HepG2 (cell line): ENCODE data around the gene SESN1. TPM values are rescaled to one million over a fixed set of nuclear protein-coding genes. Genes with fewer than 3 reads are reported as not detected.

ENCODE experiments used
- BCL3 ChIP-seq: sonication (generic); formaldehyde crosslinking; IDR thresholded peaks from 2 replicates; pipeline ENCODE4 v1.5.1; 2020; ENCODE audit warnings: mild to moderate bottlenecking, missing genetic modification reagents, moderate library complexity
- EZH2 ChIP-seq: conservative IDR thresholded peaks from 2 replicates; pipeline ENCODE4 v1.6.1; 2012; ENCODE audit warnings: mild to moderate bottlenecking, low read depth, low read length, moderate library complexity
- NFYB ChIP-seq: sonication (generic); formaldehyde crosslinking; IDR thresholded peaks from 2 replicates; pipeline ENCODE4 v1.4.0; 2020; ENCODE audit warnings: missing genetic modification reagents
- PRPF4 ChIP-seq: fragments of 200-400 bp; formaldehyde crosslinking; IDR thresholded peaks from 2 replicates; pipeline ENCODE4 v1.6.1; 2016; ENCODE audit warnings: low read length, low read depth; ENCODE audit not compliant: poor library complexity, severe bottlenecking
- ZBTB33 ChIP-seq: sonication (generic); formaldehyde crosslinking; IDR thresholded peaks from 2 replicates; pipeline ENCODE4 v1.4.0; 2020; ENCODE audit warnings: missing genetic modification reagents
- ZBTB40 ChIP-seq, 2 experiments: fragments of 450-650 bp in 1 of 2; sonication (generic) in 1 of 2; formaldehyde crosslinking in 1 of 2; IDR thresholded peaks; 2 replicates each; pipeline versions ENCODE4 v1.6.1 to v1.8.0; 2016 to 2022; ENCODE audit warnings: antibody characterized with exemption in 1 of 2, mild to moderate bottlenecking in 1 of 2, missing genetic modification reagents in 1 of 2
- ZNF33B ChIP-seq: sonication (generic); formaldehyde crosslinking; IDR thresholded peaks from 2 replicates; pipeline ENCODE4 v1.5.1; 2020; ENCODE audit warnings: mild to moderate bottlenecking, missing genetic modification reagents
- ZNF414 ChIP-seq: sonication (generic); formaldehyde crosslinking; IDR thresholded peaks from 2 replicates; pipeline ENCODE4 v1.5.0; 2020; ENCODE audit warnings: missing genetic modification reagents
- ZNF674 ChIP-seq: sonication (generic); formaldehyde crosslinking; IDR thresholded peaks from 2 replicates; pipeline ENCODE4 v1.5.0; 2020; ENCODE audit warnings: low read depth, mild to moderate bottlenecking, missing genetic modification reagents
- ZNF775 ChIP-seq: sonication (generic); formaldehyde crosslinking; IDR thresholded peaks from 2 replicates; pipeline ENCODE4 v1.4.0; 2020; ENCODE audit warnings: missing genetic modification reagents, mild to moderate bottlenecking, moderate library complexity, borderline replicate concordance
- ZNF792 ChIP-seq: IDR thresholded peaks from 2 replicates; pipeline ENCODE4 v1.6.1; 2016
- polyA plus RNA-seq, 8 experiments: library from polyadenylated mRNA; depleted of rRNA in 3 of 8; stranded (reverse) in 7 of 8; unstranded in 1 of 8; fragments of >200 nt; fragmentation: Illumina TruSeq in 4 of 8; extraction: Trizol in 4 of 8; gene quantifications; 2 replicates each; pipeline versions ENCODE4 v1.2.1 to v1.2.3, GENCODE V29; 2011 to 2016; ENCODE audit warnings: low read depth in 4 of 8, missing spikeins in 1 of 8, mixed read lengths in 1 of 8; ENCODE audit not compliant: insufficient read depth in 1 of 8
- total RNA-seq, 5 experiments: library from RNA; depleted of rRNA; stranded (reverse); fragments of >200 nt; fragmentation: Illumina TruSeq; extraction: Trizol; gene quantifications; 2 replicates each; pipeline ENCODE4 v1.2.3, GENCODE V29; 2016; ENCODE audit warnings: low read depth in 1 of 5
- TF ChIP-seq, protein P1 (sequence below): sonication (generic); formaldehyde crosslinking; IDR thresholded peaks from 2 replicates; pipeline ENCODE4 v1.5.1; 2020; ENCODE audit warnings: missing genetic modification reagents, mild to moderate bottlenecking, borderline replicate concordance

Gene SESN1
- total and polyA plus RNA-seq, 2 of the 13 experiments (the other 11 are each of a cell fraction or from before 2014, with no cell fraction given): 24.9 to 44.7 TPM

DNA sequence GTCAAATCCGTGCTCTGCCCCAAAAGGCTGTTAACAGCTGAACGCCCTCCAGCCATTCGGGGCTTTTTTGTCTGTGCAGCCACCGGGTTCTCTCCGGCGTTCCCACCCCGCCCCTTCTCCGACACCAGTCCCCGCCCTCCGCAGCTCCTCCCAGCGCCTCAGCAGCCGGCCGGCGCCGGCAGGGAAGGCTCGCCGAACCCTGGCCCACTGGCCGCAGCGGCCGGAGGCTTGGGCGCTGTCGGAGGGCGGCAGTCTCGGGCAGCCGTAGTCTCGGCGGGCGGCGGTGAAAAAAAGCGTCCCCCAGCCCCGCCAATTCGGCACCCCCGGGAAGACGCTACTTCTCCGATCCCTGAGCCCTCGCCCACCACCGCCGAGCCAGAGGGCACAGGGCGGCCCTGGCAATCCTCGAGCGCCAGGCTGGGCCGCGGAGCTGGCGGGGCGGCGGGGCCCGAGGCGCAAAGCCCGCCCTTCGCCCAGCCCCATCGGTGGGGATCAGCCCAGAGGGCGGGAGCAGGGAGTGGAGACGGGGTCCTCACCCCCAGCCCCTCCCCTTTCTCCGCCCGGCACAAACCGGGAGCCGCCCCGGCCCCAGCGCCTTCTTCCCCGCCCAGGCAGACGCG, at the start of gene SESN1 (continued):
- TF ChIP-seq ZBTB40 (IDR thresholded peaks at IDR 0.05) (no peak), ZBTB40 (CRISPR knock-in tag; IDR thresholded peaks at IDR 0.05) (peak; percentile 79; the same call in 1 of the 2 replicates), NFYB (CRISPR knock-in tag) (0 out of 2 replicates have a peak, but pooled peaks have one; percentile 2), BCL3 (CRISPR knock-in tag) (no peak; the same call in 1 of the 2 replicates), ZNF33B (CRISPR knock-in tag) (no peak), ZNF775 (CRISPR knock-in tag) (no peak), ZBTB33 (CRISPR knock-in tag) (peak; percentile 27; the same call in 1 of the 2 replicates), PRPF4 (no peak), ZNF414 (CRISPR knock-in tag) (no peak), ZNF674 (no peak), ZNF792 (CRISPR knock-in tag) (no peak; the same call in 1 of the 2 replicates), EZH2 (no peak)
- TF ChIP-seq, protein P1, sequence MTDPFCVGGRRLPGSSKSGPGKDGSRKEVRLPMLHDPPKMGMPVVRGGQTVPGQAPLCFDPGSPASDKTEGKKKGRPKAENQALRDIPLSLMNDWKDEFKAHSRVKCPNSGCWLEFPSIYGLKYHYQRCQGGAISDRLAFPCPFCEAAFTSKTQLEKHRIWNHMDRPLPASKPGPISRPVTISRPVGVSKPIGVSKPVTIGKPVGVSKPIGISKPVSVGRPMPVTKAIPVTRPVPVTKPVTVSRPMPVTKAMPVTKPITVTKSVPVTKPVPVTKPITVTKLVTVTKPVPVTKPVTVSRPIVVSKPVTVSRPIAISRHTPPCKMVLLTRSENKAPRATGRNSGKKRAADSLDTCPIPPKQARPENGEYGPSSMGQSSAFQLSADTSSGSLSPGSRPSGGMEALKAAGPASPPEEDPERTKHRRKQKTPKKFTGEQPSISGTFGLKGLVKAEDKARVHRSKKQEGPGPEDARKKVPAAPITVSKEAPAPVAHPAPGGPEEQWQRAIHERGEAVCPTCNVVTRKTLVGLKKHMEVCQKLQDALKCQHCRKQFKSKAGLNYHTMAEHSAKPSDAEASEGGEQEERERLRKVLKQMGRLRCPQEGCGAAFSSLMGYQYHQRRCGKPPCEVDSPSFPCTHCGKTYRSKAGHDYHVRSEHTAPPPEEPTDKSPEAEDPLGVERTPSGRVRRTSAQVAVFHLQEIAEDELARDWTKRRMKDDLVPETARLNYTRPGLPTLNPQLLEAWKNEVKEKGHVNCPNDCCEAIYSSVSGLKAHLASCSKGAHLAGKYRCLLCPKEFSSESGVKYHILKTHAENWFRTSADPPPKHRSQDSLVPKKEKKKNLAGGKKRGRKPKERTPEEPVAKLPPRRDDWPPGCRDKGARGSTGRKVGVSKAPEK (CRISPR knock-in tag): no peak
